Stomach (tissue), 9 donors: Measurements from ENCODE around the gene PRKN. TPM values are rescaled to one million over a fixed set of nuclear protein-coding genes. Genes with fewer than 3 reads are reported as not detected.

ENCODE experiments used
- DNase-seq, 2 donors: peaks; one replicate each; pipeline versions ENCODE4 v3.0.0 to v3.0.0-alpha.2; 2013 to 2019
- H3K27ac ChIP-seq, 5 donors: fragments of 200-600 bp in 4 of 5; sonication (generic) in 4 of 5; one replicate each; pipeline ENCODE4 v1.5.1; 2013 to 2019; ENCODE audit warnings: mild to moderate bottlenecking in 1 of 5, moderate library complexity in 1 of 5
- H3K27me3 ChIP-seq, 3 donors: fragments of 200-600 bp; sonication (generic); one replicate each; pipeline ENCODE4 v1.5.1; 2017 to 2019; ENCODE audit warnings: mixed run types in 1 of 3
- H3K36me3 ChIP-seq, 4 donors: fragments of 200-600 bp; sonication (generic); 1 replicate in 3 of 4; 2 replicates in 1 of 4; pipeline ENCODE4 v1.5.1; 2016 to 2019
- H3K4me1 ChIP-seq, 4 donors: fragments of 200-600 bp; sonication (generic); one replicate each; pipeline ENCODE4 v1.5.1; 2016 to 2019
- H3K4me3 ChIP-seq, 4 donors: fragments of 200-600 bp; sonication (generic) in 3 of 4; one replicate each; pipeline ENCODE4 v1.5.1; 2016 to 2019; ENCODE audit warnings: mild to moderate bottlenecking in 1 of 4
- H3K9me3 ChIP-seq, 4 donors: fragments of 200-600 bp; sonication (generic); one replicate each; pipeline ENCODE4 v1.5.1; 2016 to 2019
- CTCF ChIP-seq, 7 experiments: fragments of 450-650 bp in 4 of 7; fragments of 200-600 bp in 3 of 7; sonication (generic) in 3 of 7; IDR thresholded peaks; one replicate each; pipeline ENCODE4 v1.5.1; 2016 to 2019; ENCODE audit warnings: antibody characterized with exemption in 7 of 7, control low read depth in 2 of 7, mild to moderate bottlenecking in 1 of 7
- EP300 ChIP-seq: sonication (generic); formaldehyde crosslinking; IDR thresholded peaks from one replicate; pipeline ENCODE4 v1.6.1; 2017; ENCODE audit warnings: antibody characterized with exemption
- POLR2A ChIP-seq, 4 donors: fragments of 450-650 bp; IDR thresholded peaks; one replicate each; pipeline ENCODE4 v1.6.1; 2016; ENCODE audit warnings: antibody characterized with exemption in 4 of 4, control low read depth in 2 of 4, mild to moderate bottlenecking in 1 of 4, moderate library complexity in 1 of 4
- POLR2AphosphoS5 ChIP-seq, 3 donors: sonication (generic); formaldehyde crosslinking; IDR thresholded peaks; one replicate each; pipeline ENCODE4 v1.6.1; 2016; ENCODE audit warnings: antibody characterized with exemption in 3 of 3
- WGBS, 5 donors: extraction: QIAGEN DNeasy Blood & Tissue Kit in 3 of 5; methylation state at CpG; one replicate each; pipeline versions ENCODE4 v1.1.5 to v1.1.7; 2013 to 2018; 5-methylcytosine and 5-hydroxymethylcytosine counted together
- intact Hi-C: fragments of 100-400 bp; cut with DNase I; formaldehyde crosslinking; loops from one replicate; pipeline ENCODE4 v1.15.1; 2023; ENCODE audit warnings: low total_unique reads
- polyA plus RNA-seq, 3 donors: library from polyadenylated mRNA; stranded (reverse); fragments of 200-250 nt; gene quantifications; one replicate each; pipeline ENCODE4 v1.2.3, GENCODE V29; 2013
- total RNA-seq, 5 donors: library from RNA; depleted of rRNA; stranded (reverse); fragments of >200 nt; gene quantifications; one replicate each; pipeline versions ENCODE4 v1.1.0 to v1.2.3, GENCODE V29; 2014 to 2016
- donor health status: healthy with polysubstance abuse.
- donor health status: Bipolar disorder and iron deficiency.
- donor health status: healthy.

PRKN gene
- total and polyA plus RNA-seq, 8 donors, result 0.68 to 19.8 (median 9.5) TPM

GRCh38 chr6:161481786-161482516 is 1245.6 kb downstream of the PRKN start:
- H3K9me3 ChIP-seq, result no peaks in the 10 kb centered on the region
- no peaks in the 10 kb centered on the region for H3K36me3 ChIP-seq
- DNase-seq, result peak in 1 of 2 donors; percentile 28
- WGBS, 5 donors, result 68 to 78% (median 73%) methylated on average over 3 of the region's 3 CpGs
- intact Hi-C loops, result no loop called here
- no peak overlapping the region for H3K4me3 ChIP-seq
- TF ChIP-seq POLR2AphosphoS5 (IDR thresholded peaks at IDR 0.05), result no peak
- TF ChIP-seq EP300, result no peak
- TF ChIP-seq CTCF (IDR thresholded peaks at IDR 0.05), result no peak
- TF ChIP-seq POLR2A (IDR thresholded peaks at IDR 0.05), result no peak
- no peak overlapping the region for H3K27ac ChIP-seq
- H3K27me3 ChIP-seq, result no peaks in the 10 kb centered on the region
- H3K4me1 ChIP-seq, result peaks cover 0 to 6% (median 0%) of the 10 kb centered on the region in 4 donors

- peak in 1 of 2 donors; percentile 38 for DNase-seq
- intact Hi-C loops, result no loop called here
- no peaks in the 10 kb centered on the region for H3K36me3 ChIP-seq
- peaks cover 0 to 6% (median 0%) of the 10 kb centered on the region in 4 donors for H3K4me1 ChIP-seq
- no peak overlapping the region for H3K4me3 ChIP-seq
- TF ChIP-seq POLR2AphosphoS5 (IDR thresholded peaks at IDR 0.05), result no peak
- TF ChIP-seq CTCF (IDR thresholded peaks at IDR 0.05), result no peak
- no peak for TF ChIP-seq POLR2A (IDR thresholded peaks at IDR 0.05)
- no peak for TF ChIP-seq EP300
- no peaks in the 10 kb centered on the region for H3K27me3 ChIP-seq
- H3K9me3 ChIP-seq, result no peaks in the 10 kb centered on the region
- 83 to 87% (median 86%) methylated on average over 12 of the region's 12 CpGs for WGBS, 5 donors
- H3K27ac ChIP-seq, result no peak overlapping the region
Measured at GRCh38 chr6:161480421-161481155, 1247.0 kb downstream of the PRKN start.

GRCh38 chr6:161479376-161479775 is 1248.2 kb downstream of the PRKN start:
- Histone ChIP-seq H3K27ac (no peak overlapping the region), H3K4me3 (no peak overlapping the region), H3K4me1 (peaks cover 0 to 6% (median 0%) of the 10 kb centered on the region in 4 donors), H3K9me3 (no peaks in the 10 kb centered on the region), H3K36me3 (no peaks in the 10 kb centered on the region), H3K27me3 (no peaks in the 10 kb centered on the region)
- intact Hi-C loops, result no loop called here
- DNase-seq, result no peak
- TF ChIP-seq EP300 (no peak), CTCF (IDR thresholded peaks at IDR 0.05) (no peak), POLR2A (IDR thresholded peaks at IDR 0.05) (no peak), POLR2AphosphoS5 (IDR thresholded peaks at IDR 0.05) (no peak)
- WGBS, 5 donors, result 92 to 94% (median 92%) methylated on average over 4 of the region's 4 CpGs

GRCh38 chr6:161477876-161478425 is 1249.6 kb downstream of the PRKN start:
- no peak for DNase-seq
- no peaks in the 10 kb centered on the region for H3K9me3 ChIP-seq
- H3K4me1 ChIP-seq, result peaks cover 0 to 6% (median 0%) of the 10 kb centered on the region in 4 donors
- no peak overlapping the region for H3K4me3 ChIP-seq
- H3K27ac ChIP-seq, result no peak overlapping the region
- WGBS, 5 donors, result 75 to 93% (median 91%) methylated on average over 7 of the region's 7 CpGs
- TF ChIP-seq CTCF (IDR thresholded peaks at IDR 0.05), result no peak
- TF ChIP-seq POLR2A (IDR thresholded peaks at IDR 0.05), result no peak
- TF ChIP-seq POLR2AphosphoS5 (IDR thresholded peaks at IDR 0.05), result no peak
- no peak for TF ChIP-seq EP300
- no peaks in the 10 kb centered on the region for H3K27me3 ChIP-seq
- intact Hi-C loops, result no loop called here
- no peaks in the 10 kb centered on the region for H3K36me3 ChIP-seq
